ENCODE data around the gene LRRFIP1. TPM values are rescaled to one million over a fixed set of nuclear protein-coding genes. Genes with fewer than 3 reads are reported as not detected.

The LRRFIP1 gene
- total and polyA plus RNA-seq, 2 of the 13 experiments (the other 11 are each of a cell fraction or from before 2014, with no cell fraction given) = 15.9 to 40.5 TPM

DNA sequence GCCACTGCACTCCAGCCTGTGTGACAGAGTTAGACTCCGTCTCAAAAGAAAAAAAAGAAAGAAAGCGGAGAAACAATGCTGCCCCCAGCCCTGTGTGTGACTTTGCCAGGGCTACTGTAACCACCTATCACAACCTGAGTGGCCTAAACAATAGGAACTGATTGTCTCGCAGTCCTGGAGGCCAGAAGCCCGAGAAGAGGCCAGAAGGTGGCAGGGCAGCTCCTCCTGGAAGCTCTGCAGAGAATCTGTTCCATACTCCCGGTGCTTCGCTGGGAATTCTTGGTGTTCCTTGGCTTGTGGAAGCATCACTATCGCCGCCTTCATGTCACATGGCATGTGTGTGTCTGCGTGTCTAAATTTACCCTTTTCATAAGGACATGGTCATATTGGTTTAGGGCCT is 22.4 kb upstream of the LRRFIP1 start (continued):
- TF ChIP-seq, protein P1, sequence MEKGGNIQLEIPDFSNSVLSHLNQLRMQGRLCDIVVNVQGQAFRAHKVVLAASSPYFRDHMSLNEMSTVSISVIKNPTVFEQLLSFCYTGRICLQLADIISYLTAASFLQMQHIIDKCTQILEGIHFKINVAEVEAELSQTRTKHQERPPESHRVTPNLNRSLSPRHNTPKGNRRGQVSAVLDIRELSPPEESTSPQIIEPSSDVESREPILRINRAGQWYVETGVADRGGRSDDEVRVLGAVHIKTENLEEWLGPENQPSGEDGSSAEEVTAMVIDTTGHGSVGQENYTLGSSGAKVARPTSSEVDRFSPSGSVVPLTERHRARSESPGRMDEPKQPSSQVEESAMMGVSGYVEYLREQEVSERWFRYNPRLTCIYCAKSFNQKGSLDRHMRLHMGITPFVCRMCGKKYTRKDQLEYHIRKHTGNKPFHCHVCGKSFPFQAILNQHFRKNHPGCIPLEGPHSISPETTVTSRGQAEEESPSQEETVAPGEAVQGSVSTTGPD (CRISPR knock-in tag; IDR thresholded peaks at IDR 0.05) = no peak
- 0 out of 2 replicates have a peak, but pooled peaks have one; percentile 50 for TF ChIP-seq ZNF441 (CRISPR knock-in tag; IDR thresholded peaks at IDR 0.05; ENCODE audit: borderline replicate concordance)
- TF ChIP-seq ZFP1 (CRISPR knock-in tag; IDR thresholded peaks at IDR 0.05) = no peak
- no peak for TF ChIP-seq ZFP36L1 (CRISPR knock-in tag; IDR thresholded peaks at IDR 0.05)
- no peak for TF ChIP-seq MAFK (conservative IDR thresholded peaks at IDR 0.05 in 1 of 2, IDR thresholded peaks at IDR 0.05 in 1 of 2; ENCODE audit: low read length in 2 of 2)
- TF ChIP-seq SALL1 (CRISPR knock-in tag; IDR thresholded peaks at IDR 0.05) = peak; percentile 44; the same call in 1 of the 2 replicates
- no peak for TF ChIP-seq CBX1 (IDR thresholded peaks at IDR 0.05; ENCODE audit: low read depth)
- no peak; the same call in 1 of the 2 replicates for TF ChIP-seq FOXA3 (CRISPR knock-in tag; IDR thresholded peaks at IDR 0.05)
- TF ChIP-seq POLR2G (IDR thresholded peaks at IDR 0.05; ENCODE audit: low read depth, low read length) = no peak
- TF ChIP-seq ZNF281 (CRISPR knock-in tag; IDR thresholded peaks at IDR 0.05; ENCODE audit: borderline replicate concordance) = no peak
- TF ChIP-seq ZKSCAN8 (CRISPR knock-in tag; IDR thresholded peaks at IDR 0.05; ENCODE audit: borderline replicate concordance) = 0 out of 2 replicates have a peak, but pooled peaks have one; percentile 28
- TF ChIP-seq HDAC2 (CRISPR knock-in tag; IDR thresholded peaks at IDR 0.05) = peak; percentile 25; the same call in 1 of the 2 replicates
- TF ChIP-seq HHEX (CRISPR knock-in tag; IDR thresholded peaks at IDR 0.05) = no peak
- TF ChIP-seq ZNF580 (CRISPR knock-in tag; IDR thresholded peaks at IDR 0.05; ENCODE audit: borderline replicate concordance, low read depth) = 0 out of 2 replicates have a peak, but pooled peaks have one; percentile 40
- TF ChIP-seq HMG20B (CRISPR knock-in tag; conservative IDR thresholded peaks at IDR 0.05) = no peak
- TF ChIP-seq, protein P2, sequence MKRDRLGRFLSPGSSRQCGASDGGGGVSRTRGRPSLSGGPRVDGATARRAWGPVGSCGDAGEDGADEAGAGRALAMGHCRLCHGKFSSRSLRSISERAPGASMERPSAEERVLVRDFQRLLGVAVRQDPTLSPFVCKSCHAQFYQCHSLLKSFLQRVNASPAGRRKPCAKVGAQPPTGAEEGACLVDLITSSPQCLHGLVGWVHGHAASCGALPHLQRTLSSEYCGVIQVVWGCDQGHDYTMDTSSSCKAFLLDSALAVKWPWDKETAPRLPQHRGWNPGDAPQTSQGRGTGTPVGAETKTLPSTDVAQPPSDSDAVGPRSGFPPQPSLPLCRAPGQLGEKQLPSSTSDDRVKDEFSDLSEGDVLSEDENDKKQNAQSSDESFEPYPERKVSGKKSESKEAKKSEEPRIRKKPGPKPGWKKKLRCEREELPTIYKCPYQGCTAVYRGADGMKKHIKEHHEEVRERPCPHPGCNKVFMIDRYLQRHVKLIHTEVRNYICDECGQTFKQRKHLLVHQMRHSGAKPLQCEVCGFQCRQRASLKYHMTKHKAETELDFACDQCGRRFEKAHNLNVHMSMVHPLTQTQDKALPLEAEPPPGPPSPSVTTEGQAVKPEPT (CRISPR knock-in tag; IDR thresholded peaks at IDR 0.05; ENCODE audit: low read depth) = peak; percentile 35; the same call in 1 of the 2 replicates
- no peak for TF ChIP-seq SOX6 (IDR thresholded peaks at IDR 0.05)
- peak; percentile 85 for TF ChIP-seq SOX6 (CRISPR knock-in tag; IDR thresholded peaks at IDR 0.05)
- no peak for TF ChIP-seq PRDM4 (CRISPR knock-in tag; IDR thresholded peaks at IDR 0.05; ENCODE audit: borderline replicate concordance)
- peak; percentile 45; the same call in 1 of the 2 replicates for TF ChIP-seq BCL6 (CRISPR knock-in tag; IDR thresholded peaks at IDR 0.05)

All from HepG2 (cell line).